Measurements from ENCODE around the gene F12. TPM values are rescaled to one million over a fixed set of nuclear protein-coding genes. Genes with fewer than 3 reads are reported as not detected.
A peak's percentile ranks its signal among the peaks of the same experiment; 100 is the strongest.

The F12 gene
- total RNA-seq, 1 donor from 2014 or later, result not detected

DNA sequence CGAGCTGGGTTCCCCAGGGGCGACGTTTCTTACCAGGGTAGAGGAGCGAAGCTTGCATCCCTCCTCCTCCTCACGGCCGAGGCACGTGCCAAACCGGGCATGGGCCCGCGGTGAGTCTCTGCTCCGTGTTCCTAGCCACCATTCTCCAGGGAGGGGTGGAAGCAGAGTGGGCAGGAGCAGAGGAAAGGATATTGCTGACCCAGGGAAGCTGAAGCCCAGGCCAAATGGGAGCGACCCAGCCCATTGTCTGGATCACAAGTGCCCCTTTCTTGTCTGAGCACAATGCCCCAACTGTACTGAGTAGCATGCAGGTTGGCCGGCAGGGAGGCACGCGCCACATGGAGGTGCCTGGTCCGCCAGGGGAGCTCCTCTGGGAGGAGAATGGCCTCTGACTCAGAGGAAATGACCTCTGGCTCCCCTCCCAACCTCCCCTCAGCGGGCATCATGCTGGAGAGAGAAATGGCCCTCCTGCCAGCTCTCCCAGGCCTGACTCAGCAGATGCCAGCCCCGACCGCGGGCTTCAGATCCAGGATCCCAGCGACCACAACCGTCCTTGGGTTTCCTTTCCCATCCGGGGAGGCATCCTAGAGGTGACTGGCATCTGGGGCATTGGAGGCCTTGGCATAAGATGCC is 38.4 kb upstream of the F12 start:
- peak; percentile 60 for DNase-seq
- intact Hi-C loops (cut with micrococcal nuclease), result no loop called here
- ATAC-seq, result peak; percentile 57

DNA sequence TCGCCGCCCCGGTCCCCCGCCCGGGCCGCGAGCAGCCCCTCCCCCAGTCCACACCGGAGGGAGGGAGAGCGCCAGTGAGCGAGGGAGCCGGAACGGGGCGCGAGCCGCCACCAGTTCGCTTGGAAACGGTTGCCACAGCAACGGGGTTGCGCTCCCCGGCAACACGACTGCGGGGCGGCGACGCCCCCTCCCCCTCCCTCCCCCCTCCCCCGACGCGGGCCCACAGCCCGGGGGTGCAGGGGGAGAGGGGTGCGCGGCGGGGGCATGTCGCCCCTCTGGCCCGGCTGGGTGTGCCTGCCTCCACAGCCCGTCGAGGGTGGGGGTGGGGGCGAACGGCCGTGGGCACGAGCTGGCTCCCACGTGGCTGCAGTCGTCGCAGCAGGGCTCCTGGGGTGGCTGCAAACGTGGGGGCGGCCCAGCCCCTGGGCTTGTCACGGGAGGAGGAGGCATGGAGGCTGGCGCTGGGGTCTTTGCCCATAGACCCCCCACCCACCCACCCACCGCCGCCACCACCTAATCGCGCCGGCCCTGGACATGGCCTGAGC is 37.8 kb upstream of the F12 start:
- ATAC-seq, result no peak
- intact Hi-C loops (cut with micrococcal nuclease), result no loop called here
- DNase-seq, result peak; percentile 57

DNA sequence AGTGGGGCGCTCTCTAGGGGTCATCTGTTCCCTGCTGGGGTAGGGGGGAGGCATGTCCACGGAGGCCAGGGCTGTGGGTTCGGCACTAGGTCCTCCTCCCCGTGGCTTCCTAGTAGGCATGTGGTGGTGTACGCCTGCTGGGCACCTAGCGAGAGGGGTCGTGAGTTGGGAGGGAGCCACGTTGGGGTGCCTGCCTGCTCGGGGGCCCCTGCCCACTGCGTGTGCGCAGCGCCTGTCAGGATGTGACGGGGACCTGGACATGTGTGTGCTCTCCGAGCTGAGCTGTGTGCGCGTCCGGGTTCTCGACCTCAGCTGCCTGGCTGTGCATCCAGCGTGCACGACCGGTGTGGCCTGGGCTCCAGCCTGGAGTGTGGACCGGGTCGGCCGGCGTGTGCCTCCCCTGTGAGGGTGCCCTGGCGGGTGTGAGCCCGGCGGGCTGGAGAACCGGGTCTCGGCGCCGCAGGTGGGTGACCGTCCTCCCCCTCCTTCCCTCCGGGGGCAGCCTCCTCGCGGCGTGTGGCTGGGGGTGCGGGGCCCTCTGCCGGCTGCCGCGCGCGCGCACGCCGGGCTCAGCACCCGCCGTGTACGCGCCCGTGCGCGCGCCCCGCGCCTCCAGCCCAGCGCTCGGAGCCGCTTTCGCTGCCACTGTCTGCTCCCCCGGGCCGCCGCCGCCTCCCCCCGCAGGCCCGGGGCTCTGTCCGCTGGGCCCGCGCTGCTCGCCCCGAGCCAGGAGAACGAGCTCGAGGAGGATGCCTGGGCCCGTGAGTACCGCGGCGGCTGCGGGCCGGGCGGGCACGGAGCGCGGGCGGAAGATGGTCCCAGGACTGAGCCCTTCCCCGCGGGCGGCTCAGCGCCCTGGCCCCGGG is 37.1 kb upstream of the F12 start, which contains the start of gene PRR7:
Gene PRR7, plus strand, starts transcription at position 615 of the 866 bp plus-strand sequence. CDS start 8,254 bp downstream, outside the sequence.
- intact Hi-C loops (cut with micrococcal nuclease), result no loop called here
- ATAC-seq (peak; percentile 72), DNase-seq (peak; percentile 80)

DNA sequence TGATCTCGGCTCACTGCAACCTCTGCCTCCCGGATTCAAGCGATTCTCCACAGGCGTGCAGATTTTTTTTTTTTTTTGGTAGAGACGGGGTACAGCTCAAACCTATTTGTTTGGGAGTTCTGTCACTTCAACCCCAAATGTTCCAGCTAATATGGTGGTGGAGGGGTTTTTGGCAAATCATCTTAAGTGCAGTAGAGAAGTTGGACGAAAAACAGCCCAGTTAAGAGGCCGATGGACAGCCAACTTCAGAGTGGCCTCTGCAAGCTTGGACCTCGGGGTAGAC is 36.5 kb upstream of the F12 start:
- intact Hi-C loops (cut with micrococcal nuclease), result no loop called here
- no peak for ATAC-seq

DNA sequence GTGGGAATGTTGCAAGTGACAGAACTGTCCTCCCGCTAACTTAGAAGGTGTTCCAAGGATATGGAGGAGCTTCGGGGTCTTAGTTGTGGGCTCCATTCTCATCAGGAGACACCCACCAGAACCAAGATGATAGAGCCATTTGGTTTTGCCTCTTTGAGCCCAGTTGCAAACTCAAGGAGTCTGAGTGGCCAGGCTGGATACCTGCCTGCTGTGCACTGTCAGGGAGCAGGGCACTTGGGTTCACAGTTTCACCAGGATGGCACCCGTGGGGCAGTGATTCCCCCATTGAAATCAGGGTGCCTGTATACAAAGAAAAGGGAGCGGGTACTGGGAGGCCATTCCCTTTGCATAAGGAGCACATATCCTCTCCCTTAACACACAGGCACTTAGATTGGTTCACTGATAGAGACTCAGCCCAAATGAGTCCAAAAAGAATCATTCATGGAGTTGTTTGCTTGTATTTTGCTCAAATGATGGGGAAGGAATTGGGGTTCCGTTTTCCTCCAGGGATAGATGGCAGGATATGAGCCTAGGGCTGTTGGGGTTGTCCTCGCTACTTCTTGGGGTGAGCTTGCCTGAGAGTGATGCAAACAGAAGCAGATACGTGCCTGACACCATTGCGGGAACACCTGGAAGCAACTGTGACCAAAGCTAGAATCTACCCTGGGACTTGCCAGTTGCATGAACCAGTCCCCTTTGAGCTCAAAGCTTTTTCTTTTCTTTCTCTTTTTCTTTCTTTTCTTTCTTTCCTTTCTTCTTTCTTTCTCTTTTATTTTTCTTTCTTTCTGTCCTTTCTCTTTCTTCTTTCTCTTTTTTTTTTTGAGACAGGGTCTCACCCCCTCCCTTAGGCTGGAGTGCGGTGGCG is 35.9 kb upstream of the F12 start:
- ATAC-seq, result no peak
- intact Hi-C loops (cut with micrococcal nuclease), result no loop called here
- no peak for DNase-seq

More for the DNA sequence above, 36.5 kb upstream of the F12 start:
- DNase-seq, result no peak

DNA sequence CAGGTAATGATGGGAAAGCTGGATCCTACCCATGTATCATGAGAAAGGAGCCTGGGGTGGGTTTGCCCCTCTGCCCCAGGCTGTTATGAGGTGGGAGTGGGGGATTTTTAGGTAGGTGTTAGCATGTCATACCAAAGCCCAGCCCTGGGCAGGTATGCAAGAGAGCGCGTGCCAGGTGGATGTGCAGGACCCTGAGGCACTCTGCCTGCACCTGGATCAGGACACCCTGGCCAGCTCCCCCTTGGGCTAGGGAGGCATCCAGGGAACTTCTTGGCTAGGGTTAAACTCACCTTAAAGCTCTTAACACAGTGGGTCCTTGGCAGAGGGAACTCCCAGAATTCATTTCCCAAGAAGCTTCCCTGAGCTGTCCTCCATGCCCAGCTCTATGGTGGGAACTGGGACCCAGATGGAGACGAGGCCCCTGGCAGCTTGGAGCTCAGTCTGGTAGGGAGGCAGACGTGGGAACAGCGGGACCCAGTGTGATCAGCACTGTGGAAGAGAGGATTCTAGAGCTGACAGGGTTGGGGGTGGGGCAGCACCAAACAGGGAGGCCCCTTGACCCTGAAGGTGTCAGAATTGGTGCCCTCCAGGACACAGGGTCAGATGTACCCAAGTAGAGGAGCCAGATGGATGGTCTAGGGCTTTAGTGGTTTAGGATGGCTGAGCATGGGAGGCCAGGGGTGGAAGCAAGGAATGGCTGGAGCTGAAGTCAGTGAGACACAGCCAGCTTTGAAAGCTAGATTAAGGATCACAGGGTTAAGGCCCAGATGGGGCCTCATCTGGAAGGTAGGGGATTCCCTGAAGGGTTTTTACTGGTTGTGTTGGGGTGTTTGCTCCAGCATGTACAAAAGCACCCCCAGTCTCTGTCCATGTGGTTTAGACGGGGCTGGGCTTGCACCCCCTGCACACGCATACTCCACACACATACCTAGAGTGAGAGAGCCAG is 35.0 kb upstream of the F12 start:
- ATAC-seq (no peak), DNase-seq (no peak)
- intact Hi-C loops (cut with micrococcal nuclease), result no loop called here

DNA sequence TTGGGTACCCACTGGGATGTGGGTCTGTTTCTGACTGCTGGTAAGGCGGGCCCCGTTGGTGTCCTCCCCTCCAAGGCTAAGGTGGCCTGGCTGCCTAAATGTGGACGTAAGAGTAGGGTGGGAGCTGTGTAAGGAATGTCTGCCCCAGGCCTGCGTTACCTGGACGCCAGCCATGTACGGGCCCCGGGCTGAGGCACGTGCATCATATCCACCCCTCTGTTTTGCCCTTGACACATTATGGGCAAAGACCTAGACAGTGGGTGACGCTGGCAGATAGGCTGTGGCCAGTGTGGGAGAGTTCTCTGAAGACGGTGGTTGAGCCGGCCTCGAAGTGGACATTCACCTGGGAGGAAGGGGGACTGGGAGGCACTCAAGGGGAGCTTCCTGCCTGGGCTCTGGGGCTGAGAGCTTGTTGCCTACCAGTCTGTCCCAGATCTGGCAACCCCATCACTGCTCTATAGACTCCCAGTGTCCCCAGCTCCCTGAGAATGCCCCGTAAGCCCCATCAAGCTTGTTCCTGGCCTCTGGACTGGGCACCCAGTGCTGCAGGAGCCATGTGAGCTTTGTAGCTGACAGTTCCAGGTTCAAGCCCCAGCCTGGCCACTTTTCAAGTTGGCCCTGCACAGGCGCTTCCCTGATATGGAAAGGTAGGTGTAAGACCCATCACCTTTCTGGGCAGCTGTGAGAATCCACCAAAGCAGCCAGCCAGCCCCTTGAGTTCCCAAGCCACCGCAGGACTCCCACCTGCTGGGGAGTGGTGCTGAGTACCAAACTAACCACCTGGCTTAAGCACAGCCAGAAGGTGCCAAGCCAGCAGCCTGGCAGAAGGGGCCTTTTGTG is 34.0 kb upstream of the F12 start:
- ATAC-seq, result no peak
- intact Hi-C loops (cut with micrococcal nuclease), result no loop called here
- no peak for DNase-seq

DNA sequence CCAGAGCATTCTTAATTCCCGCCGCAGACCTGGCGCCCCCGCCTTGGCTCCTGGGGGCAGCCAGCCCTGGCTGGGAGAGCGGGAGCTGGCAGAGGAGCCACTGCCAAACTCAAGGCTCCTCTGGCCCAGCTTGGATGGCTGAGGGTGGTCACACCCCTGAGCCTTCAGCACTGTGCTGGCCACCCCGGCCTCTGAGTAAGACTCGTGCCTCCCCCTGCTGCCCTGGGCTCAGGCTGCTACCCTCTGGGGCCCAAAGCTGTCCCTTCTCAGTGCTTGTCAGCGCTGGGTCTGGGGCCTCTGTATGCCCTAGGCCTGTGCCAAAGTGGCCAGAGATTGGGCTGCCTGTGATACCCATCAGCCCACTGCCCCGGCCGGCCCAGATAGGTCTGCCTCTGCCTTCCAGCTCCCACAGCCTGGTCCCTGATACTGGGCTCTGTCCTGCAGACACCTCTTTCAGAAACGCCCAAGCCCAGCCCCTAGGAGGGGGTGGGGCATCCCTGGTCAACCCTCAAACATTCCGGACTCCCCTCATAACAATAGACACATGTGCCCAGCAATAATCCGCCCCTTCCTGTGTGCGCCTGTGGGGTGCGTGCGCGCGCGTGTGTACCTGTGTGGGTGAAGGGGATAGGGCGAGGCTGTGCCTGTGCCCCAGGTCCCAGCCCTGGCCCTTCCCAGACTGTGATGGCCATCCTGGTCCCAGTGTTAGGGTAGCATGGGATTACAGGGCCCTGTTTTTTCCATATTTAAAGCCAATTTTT is 32.9 kb upstream of the F12 start:
- intact Hi-C loops (cut with micrococcal nuclease), result no loop called here
- DNase-seq (no peak), ATAC-seq (no peak)

DNA sequence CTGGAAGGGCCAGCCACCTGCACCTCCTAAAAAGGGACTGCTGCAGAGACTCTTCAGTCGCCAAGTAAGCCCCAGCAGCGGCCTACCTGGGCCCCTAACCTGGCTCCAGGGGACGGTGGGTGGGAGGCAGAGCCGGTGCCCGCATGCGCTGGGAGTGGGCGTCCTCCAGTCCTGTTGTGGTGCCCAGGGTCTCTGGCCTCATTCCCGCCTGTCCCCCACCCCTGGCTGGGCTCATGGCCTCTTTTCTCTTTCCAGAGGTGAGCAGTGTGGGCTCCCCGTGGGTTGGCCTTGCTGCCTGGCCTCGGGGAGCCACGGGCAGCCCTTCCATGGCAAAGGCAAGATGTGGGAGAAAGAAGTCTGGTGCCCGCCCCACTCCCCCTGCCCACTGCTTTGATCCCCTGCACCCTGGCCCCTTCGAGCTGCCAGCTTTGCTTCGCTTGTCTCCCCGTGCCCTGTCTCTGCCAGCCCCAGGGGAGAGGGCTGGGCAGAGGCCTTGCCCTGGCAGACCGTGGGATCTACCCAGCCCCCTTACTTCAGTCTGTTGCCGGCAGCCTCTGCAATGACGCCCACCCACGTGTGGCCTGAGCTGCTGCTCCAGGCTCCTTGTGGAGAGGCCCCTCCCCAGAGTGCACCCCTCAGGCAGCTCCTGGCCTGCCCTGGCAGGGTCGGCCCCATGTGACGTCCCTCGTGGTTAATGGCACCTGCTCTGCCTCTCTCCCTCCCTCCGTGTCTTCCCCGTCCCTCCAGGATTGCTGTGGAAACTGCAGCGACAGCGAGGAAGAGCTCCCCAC is 31.8 kb upstream of the F12 start:
- intact Hi-C loops (cut with micrococcal nuclease), result no loop called here
- DNase-seq (no peak), ATAC-seq (no peak)

DNA sequence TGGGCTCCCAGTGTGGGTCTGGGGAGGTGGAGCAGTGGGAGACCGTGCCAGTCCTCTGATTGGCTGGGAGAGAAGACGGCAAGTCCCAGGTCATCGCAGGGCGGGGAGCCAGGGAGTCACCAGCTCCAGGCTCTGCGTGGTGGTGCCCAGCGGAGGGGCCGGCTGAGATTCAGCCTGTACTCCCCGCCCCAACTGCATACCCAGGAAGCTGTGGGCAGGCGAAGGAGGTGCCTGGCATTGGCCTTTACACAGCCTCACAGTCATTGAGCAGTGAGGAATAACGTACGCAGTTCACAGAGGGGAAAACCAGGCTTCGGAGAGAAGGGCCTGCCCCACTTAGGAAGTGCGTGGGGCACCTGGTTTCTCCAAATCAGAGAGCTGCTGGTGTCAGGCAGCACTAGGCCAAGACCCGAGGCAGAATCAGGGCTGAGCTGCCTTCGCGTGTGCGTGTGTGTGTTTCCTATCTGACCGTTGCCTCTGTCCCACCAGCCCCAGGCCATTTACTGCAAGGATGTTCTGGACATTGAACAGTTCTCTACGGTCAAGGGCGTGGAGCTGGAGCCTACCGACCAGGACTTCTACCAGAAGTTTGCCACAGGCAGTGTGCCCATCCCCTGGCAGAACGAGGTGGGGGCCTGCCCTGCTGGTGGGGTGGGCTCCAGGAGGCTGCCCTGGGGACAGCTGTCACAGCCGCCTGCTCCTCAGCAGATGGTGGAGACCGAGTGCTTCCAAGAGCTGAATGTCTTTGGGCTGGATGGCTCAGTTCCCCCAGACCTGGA is 31.0 kb upstream of the F12 start:
- no peak for DNase-seq
- ATAC-seq, result no peak
- intact Hi-C loops (cut with micrococcal nuclease), result no loop called here

DNA sequence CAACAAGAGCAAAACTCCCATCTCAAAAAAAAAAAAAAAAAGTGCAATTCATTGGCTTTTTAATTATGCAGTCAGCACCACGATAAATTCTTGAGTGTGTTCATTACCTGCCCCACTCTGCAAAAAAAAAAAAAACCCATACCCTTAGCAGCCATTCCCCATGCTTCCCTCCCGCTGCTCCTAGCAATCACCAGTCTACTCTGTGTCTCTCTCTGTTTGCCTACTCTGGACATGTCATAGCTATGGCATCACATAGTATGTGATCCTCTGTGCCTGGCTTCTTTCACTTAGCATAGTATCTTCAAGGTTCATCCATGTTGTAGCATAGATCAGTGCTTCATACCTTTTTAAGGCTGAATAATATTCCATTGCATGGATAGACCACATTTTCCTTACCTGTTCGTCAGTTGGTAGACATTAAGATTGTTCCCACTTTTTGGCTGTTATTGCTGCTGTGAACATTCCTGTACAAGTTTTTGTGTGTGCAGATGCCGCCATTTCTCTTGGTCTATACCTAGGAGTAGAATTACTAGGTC is 30.2 kb upstream of the F12 start:
- intact Hi-C loops (cut with micrococcal nuclease), result no loop called here
- ATAC-seq (no peak), DNase-seq (no peak)

DNA sequence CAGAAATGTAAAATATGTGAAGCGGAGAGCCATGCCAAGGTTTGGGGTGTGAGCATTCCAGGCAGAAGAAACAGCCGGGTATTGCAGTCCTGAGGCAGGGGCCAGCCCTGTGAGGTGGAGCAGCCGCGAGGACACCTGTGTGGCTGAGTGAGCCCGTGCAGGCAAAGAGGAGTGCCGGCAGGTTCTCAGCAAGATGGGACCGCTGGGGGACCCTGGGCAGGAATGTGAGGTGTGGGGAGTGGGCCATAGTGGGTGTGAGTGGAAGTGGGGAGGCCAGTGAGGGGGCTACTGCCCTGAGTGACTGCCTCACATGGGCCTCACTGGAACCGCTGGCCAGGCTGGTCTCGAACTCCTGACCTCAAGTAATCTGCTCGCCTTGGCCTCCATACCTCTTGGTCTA is 29.1 kb upstream of the F12 start:
- DNase-seq (no peak), ATAC-seq (no peak)
- intact Hi-C loops (cut with micrococcal nuclease), result no loop called here

DNA sequence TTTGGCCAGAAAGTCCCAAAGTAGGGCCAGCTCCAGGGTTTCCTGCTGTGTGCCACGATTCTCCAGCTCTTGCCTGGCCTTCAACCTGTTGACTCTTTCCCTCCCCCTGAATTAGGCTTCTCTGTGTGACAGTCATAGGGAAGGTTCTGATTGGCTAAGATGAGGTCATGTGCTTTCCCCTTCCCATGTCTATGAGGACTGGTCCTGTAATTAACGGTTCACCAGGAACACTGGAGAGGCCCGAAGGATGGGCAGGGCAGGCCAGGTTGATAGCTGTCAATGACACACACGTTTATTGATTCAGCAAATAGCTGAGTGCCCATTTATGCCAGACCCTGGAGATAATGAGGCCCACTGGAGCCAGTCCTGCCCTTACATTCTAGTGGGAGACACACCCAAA is 28.3 kb upstream of the F12 start:
- DNase-seq (no peak), ATAC-seq (no peak)
- intact Hi-C loops (cut with micrococcal nuclease), result no loop called here

DNA sequence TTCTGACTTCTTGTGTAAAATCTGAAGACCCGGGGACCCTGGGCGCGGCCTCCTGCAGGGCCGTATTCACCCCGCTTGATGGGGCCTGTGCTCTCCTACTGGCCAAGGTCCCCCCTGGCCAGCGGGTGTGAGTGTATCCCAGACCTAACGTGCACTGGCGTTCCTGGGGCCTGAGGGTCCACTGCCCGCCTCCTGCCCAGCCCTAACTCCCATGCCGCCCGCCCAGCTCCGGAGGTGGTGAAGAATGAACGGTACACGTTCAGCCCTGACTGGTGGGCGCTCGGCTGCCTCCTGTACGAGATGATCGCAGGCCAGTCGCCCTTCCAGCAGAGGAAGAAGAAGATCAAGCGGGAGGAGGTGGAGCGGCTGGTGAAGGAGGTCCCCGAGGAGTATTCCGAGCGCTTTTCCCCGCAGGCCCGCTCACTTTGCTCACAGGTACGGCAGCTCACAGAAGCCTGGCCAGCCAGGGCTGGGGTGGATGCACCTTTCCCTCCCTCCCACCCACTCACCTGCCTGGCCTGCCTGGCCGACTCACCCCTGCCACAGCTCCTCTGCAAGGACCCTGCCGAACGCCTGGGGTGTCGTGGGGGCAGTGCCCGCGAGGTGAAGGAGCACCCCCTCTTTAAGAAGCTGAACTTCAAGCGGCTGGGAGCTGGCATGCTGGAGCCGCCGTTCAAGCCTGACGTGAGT is 26.6 kb upstream of the F12 start:
- intact Hi-C loops (cut with micrococcal nuclease), result no loop called here
- DNase-seq (no peak), ATAC-seq (no peak)

All from left ventricle myocardium superior (tissue), 1 donor.